Measurements from ENCODE around the gene SLC44A2.
"Not testable (repeated sequence)": the region's sequence is repeated elsewhere in the genome, so short reads cannot be mapped to it uniquely, and the experiment has no call there.

Gene SLC44A2

GRCh38 chr19:10654610-10655456 is 29.5 kb downstream of the SLC44A2 start:
- in situ Hi-C loops (cut with MboI; ENCODE audit: low pct_unique_long_range_greater_than_20kb, low sequenced_read_pairs, unreplicated experiment): no loop called here
- TF ChIP-seq CTCF (IDR thresholded peaks at IDR 0.05; ENCODE audit: extremely low read depth, insufficient read depth, missing control alignments): no peak
- DNase-seq (ENCODE audit: low spot score): peak; percentile 94

- in situ Hi-C loops (cut with MboI; ENCODE audit: low pct_unique_long_range_greater_than_20kb, low sequenced_read_pairs, unreplicated experiment): no loop called here
- no peak for TF ChIP-seq CTCF (IDR thresholded peaks at IDR 0.05; ENCODE audit: extremely low read depth, insufficient read depth, missing control alignments)
- DNase-seq (ENCODE audit: low spot score): no peak
These were observed 30.3 kb downstream of the SLC44A2 start for GRCh38 chr19:10655457-10656312.

- DNase-seq (ENCODE audit: low spot score): no peak
- in situ Hi-C loops (cut with MboI; ENCODE audit: low pct_unique_long_range_greater_than_20kb, low sequenced_read_pairs, unreplicated experiment): no loop called here
- TF ChIP-seq CTCF (IDR thresholded peaks at IDR 0.05; ENCODE audit: extremely low read depth, insufficient read depth, missing control alignments): no peak
These were observed 35.0 kb downstream of the SLC44A2 start for GRCh38 chr19:10660346-10660745.

- no peak for DNase-seq (ENCODE audit: low spot score)
- in situ Hi-C loops (cut with MboI; ENCODE audit: low pct_unique_long_range_greater_than_20kb, low sequenced_read_pairs, unreplicated experiment): no loop called here
- TF ChIP-seq CTCF (IDR thresholded peaks at IDR 0.05; ENCODE audit: extremely low read depth, insufficient read depth, missing control alignments): no peak
These were observed 36.6 kb downstream of the SLC44A2 start for GRCh38 chr19:10661946-10662345.

GRCh38 chr19:10662384-10663251 is 37.3 kb downstream of the SLC44A2 start:
- no peak for DNase-seq (ENCODE audit: low spot score)
- no peak for TF ChIP-seq CTCF (IDR thresholded peaks at IDR 0.05; ENCODE audit: extremely low read depth, insufficient read depth, missing control alignments)
- in situ Hi-C loops (cut with MboI; ENCODE audit: low pct_unique_long_range_greater_than_20kb, low sequenced_read_pairs, unreplicated experiment): no loop called here

GRCh38 chr19:10663252-10663563 is 37.9 kb downstream of the SLC44A2 start:
- in situ Hi-C loops (cut with MboI; ENCODE audit: low pct_unique_long_range_greater_than_20kb, low sequenced_read_pairs, unreplicated experiment); DNase-seq (ENCODE audit: low spot score): not testable (repeated sequence)
